AG08395 (cell line): ENCODE results near the gene SLC51B.
"Not testable (repeated sequence)": the region's sequence is repeated elsewhere in the genome, so short reads cannot be mapped to it uniquely, and the experiment has no call there.

Source experiments
- DNase-seq: peaks from one replicate; pipeline ENCODE4 v3.0.0; 2012; ENCODE audit warnings: mixed read lengths, low spot score

SLC51B gene

GRCh38 chr15:65066635-65067316, 21.6 kb downstream of the SLC51B start:
- no peak for DNase-seq

GRCh38 chr15:65067317-65067644, 22.1 kb downstream of the SLC51B start:
- DNase-seq, result no peak

GRCh38 chr15:65067645-65068402, 22.6 kb downstream of the SLC51B start, which contains the start of gene RASL12:
RASL12 (minus strand) TSS chr15:65067991; CDS start chr15:65067835, 156 bp downstream.
- DNase-seq, result no peak

GRCh38 chr15:65068403-65068788, 23.2 kb downstream of the SLC51B start:
- no peak for DNase-seq

- peak; percentile 90 for DNase-seq
Measured at GRCh38 chr15:65069179-65069578, 24.0 kb downstream of the SLC51B start.

- no peak for DNase-seq
Measured at GRCh38 chr15:65069779-65070546, 24.8 kb downstream of the SLC51B start.

- no peak for DNase-seq
Measured at GRCh38 chr15:65071381-65071811, 26.2 kb downstream of the SLC51B start.

- DNase-seq, result peak; percentile 54
Measured at GRCh38 chr15:65072027-65072426, 26.8 kb downstream of the SLC51B start.

GRCh38 chr15:65072617-65073016, 27.4 kb downstream of the SLC51B start:
- DNase-seq, result no peak

GRCh38 chr15:65074946-65075345, 29.8 kb downstream of the SLC51B start:
- not testable (repeated sequence) for DNase-seq

- DNase-seq, result not testable (repeated sequence)
Measured at GRCh38 chr15:65075607-65076395, 30.6 kb downstream of the SLC51B start.

- no peak for DNase-seq
Measured at GRCh38 chr15:65076486-65077290, 31.5 kb downstream of the SLC51B start, which contains the start of gene KBTBD13. KBTBD13 (plus strand) TSS chr15:65076746; CDS start chr15:65076816, 70 bp downstream.

GRCh38 chr15:65077291-65077980, 32.2 kb downstream of the SLC51B start:
- DNase-seq, result no peak

- peak; percentile 62 for DNase-seq
Measured at GRCh38 chr15:65077981-65078352, 32.8 kb downstream of the SLC51B start.

- DNase-seq, result no peak
Measured at GRCh38 chr15:65079580-65079979, 34.4 kb downstream of the SLC51B start.

- DNase-seq, result no peak
Measured at GRCh38 chr15:65081270-65081669, 36.1 kb downstream of the SLC51B start.

- DNase-seq, result no peak
Measured at GRCh38 chr15:65081758-65082157, 36.6 kb downstream of the SLC51B start.

GRCh38 chr15:65082303-65082953, 37.2 kb downstream of the SLC51B start:
- no peak for DNase-seq

GRCh38 chr15:65083262-65083701, 38.1 kb downstream of the SLC51B start:
- no peak for DNase-seq
